OCI-LY1 (cell line): Measurements from ENCODE around the gene ABHD4.

Source experiments
- CTCF ChIP-seq: fragments of 200-600 bp; sonication (generic), shearing (Covaris generic); IDR thresholded peaks from 2 replicates; pipeline ENCODE4 v1.5.1; 2017; ENCODE audit warnings: mild to moderate bottlenecking, antibody characterized with exemption, low read length, moderate library complexity, mixed read lengths
- EZH2 ChIP-seq: fragments of 200-600 bp; sonication (generic), shearing (Covaris generic); IDR thresholded peaks from 2 replicates; pipeline ENCODE4 v1.8.0; 2017; ENCODE audit warnings: borderline replicate concordance, mixed run types, mild to moderate bottlenecking, antibody characterized with exemption, low read length, moderate library complexity, mixed read lengths

- no peak for TF ChIP-seq CTCF
- no peak for TF ChIP-seq EZH2
These were observed 8.3 kb downstream of the ABHD4 start for GRCh38 chr14:22606380-22606779.
